Measurements from ENCODE around the gene ERGIC1.

The ERGIC1 gene

GRCh38 chr5:172959824-172960799, 126.1 kb downstream of the ERGIC1 start:
- Histone ChIP-seq H3K4me3 (ENCODE audit: low read depth, low read length) (peak overlapping the region; percentile 98), H3K4me2 (ENCODE audit: low read length) (peak overlapping the region; percentile 99), H2AFZ (peak overlapping the region; percentile 97), H3K27ac (no peak overlapping the region), H3K27me3 (ENCODE audit: control insufficient read depth, insufficient read depth, low read length) (no peaks in the 10 kb centered on the region), H3K36me3 (ENCODE audit: control insufficient read depth, insufficient read depth, low read length) (no peaks in the 10 kb centered on the region), H3K9ac (peak overlapping the region; percentile 86), H3K4me1 (no peaks in the 10 kb centered on the region), H3K79me2 (peaks cover 3% of the 10 kb centered on the region), H3K9me3 (ENCODE audit: control insufficient read depth, low read length) (no peaks in the 10 kb centered on the region)
- no peak for TF ChIP-seq CTCF (IDR thresholded peaks at IDR 0.05)

GRCh38 chr5:172969921-172970320, 135.9 kb downstream of the ERGIC1 start:
- no peak overlapping the region for H3K4me3 ChIP-seq (ENCODE audit: low read depth, low read length)
- no peak overlapping the region for H3K27ac ChIP-seq
- H3K9ac ChIP-seq, result no peak overlapping the region
- TF ChIP-seq CTCF (IDR thresholded peaks at IDR 0.05), result no peak
- no peaks in the 10 kb centered on the region for H3K79me2 ChIP-seq
- H3K4me1 ChIP-seq, result no peaks in the 10 kb centered on the region
- no peaks in the 10 kb centered on the region for H3K27me3 ChIP-seq (ENCODE audit: control insufficient read depth, insufficient read depth, low read length)
- no peaks in the 10 kb centered on the region for H3K9me3 ChIP-seq (ENCODE audit: control insufficient read depth, low read length)
- no peak overlapping the region for H2AFZ ChIP-seq
- H3K36me3 ChIP-seq (ENCODE audit: control insufficient read depth, insufficient read depth, low read length), result no peaks in the 10 kb centered on the region
- H3K4me2 ChIP-seq (ENCODE audit: low read length), result no peak overlapping the region

- no peak overlapping the region for H3K4me3 ChIP-seq (ENCODE audit: low read depth, low read length)
- H3K4me2 ChIP-seq (ENCODE audit: low read length), result no peak overlapping the region
- no peaks in the 10 kb centered on the region for H3K27me3 ChIP-seq (ENCODE audit: control insufficient read depth, insufficient read depth, low read length)
- no peak for TF ChIP-seq CTCF (IDR thresholded peaks at IDR 0.05)
- no peak overlapping the region for H3K27ac ChIP-seq
- no peaks in the 10 kb centered on the region for H3K36me3 ChIP-seq (ENCODE audit: control insufficient read depth, insufficient read depth, low read length)
- H3K9ac ChIP-seq, result no peak overlapping the region
- no peak overlapping the region for H2AFZ ChIP-seq
- no peaks in the 10 kb centered on the region for H3K4me1 ChIP-seq
- H3K9me3 ChIP-seq (ENCODE audit: control insufficient read depth, low read length), result no peaks in the 10 kb centered on the region
- no peaks in the 10 kb centered on the region for H3K79me2 ChIP-seq
These were observed 137.4 kb downstream of the ERGIC1 start for GRCh38 chr5:172971482-172971881.

GRCh38 chr5:172972552-172972951, 138.5 kb downstream of the ERGIC1 start:
- Histone ChIP-seq H2AFZ (no peak overlapping the region), H3K4me3 (ENCODE audit: low read depth, low read length) (no peak overlapping the region), H3K4me2 (ENCODE audit: low read length) (no peak overlapping the region), H3K4me1 (no peaks in the 10 kb centered on the region), H3K9me3 (ENCODE audit: control insufficient read depth, low read length) (no peaks in the 10 kb centered on the region), H3K9ac (no peak overlapping the region), H3K27ac (no peak overlapping the region), H3K79me2 (no peaks in the 10 kb centered on the region), H3K36me3 (ENCODE audit: control insufficient read depth, insufficient read depth, low read length) (no peaks in the 10 kb centered on the region), H3K27me3 (ENCODE audit: control insufficient read depth, insufficient read depth, low read length) (no peaks in the 10 kb centered on the region)
- TF ChIP-seq CTCF (IDR thresholded peaks at IDR 0.05), result no peak

All from parathyroid adenoma (tissue), 2 donors.